Panc1 (cell line): Measurements from ENCODE around the gene SMIM22. TPM values are rescaled to one million over a fixed set of nuclear protein-coding genes. Genes with fewer than 3 reads are reported as not detected.

Experiments used
- ATAC-seq: fragments of 200-7000 bp; cut with Tn5 transposase; 2 replicates; pipeline ENCODE4 v1.9.1; 2020; ENCODE audit warnings: mild to moderate bottlenecking, moderate library complexity
- BruUV-seq: library from RNA; stranded (reverse); fragments of 400-500 nt; replicated peaks from 2 replicates; lab custom pipeline; 2021; lab: Mats Ljungman, UMichigan
- CTCF ChIA-PET: fragments of 300-600 bp; sonication (Branson Sonifier 250); formaldehyde crosslinking; loops from one replicate; lab custom pipeline; 2022; ENCODE audit warnings: antibody characterized with exemption; lab: Charles Lee
- POLR2A ChIA-PET: fragments of 300-600 bp; sonication (Branson Sonifier 250); formaldehyde crosslinking; loops from one replicate; lab custom pipeline; 2022; ENCODE audit warnings: antibody characterized with exemption; lab: Charles Lee
- DNase-seq: peaks from one replicate; pipeline ENCODE4 v3.0.0-alpha.2; 2010; ENCODE audit warnings: low read depth, low spot score
- H3K27ac ChIP-seq: 2 replicates; pipeline ENCODE4 v1.5.1; 2011; ENCODE audit warnings: mild to moderate bottlenecking, low read length, inconsistent platforms
- H3K27me3 ChIP-seq: fragments of 200-500 bp; sonication (Bioruptor generic); 2 replicates; pipeline ENCODE4 v1.6.0; 2014; ENCODE audit warnings: low read length, inconsistent platforms; ENCODE audit not compliant: control insufficient read depth, insufficient read depth
- H3K36me3 ChIP-seq: fragments of 200-500 bp; sonication (Bioruptor generic); 2 replicates; pipeline ENCODE4 v1.5.1; 2014; ENCODE audit warnings: inconsistent platforms, mild to moderate bottlenecking, low read length, moderate library complexity; ENCODE audit not compliant: control insufficient read depth, insufficient read depth
- H3K4me1 ChIP-seq: 2 replicates; pipeline ENCODE4 v1.5.1; 2011; ENCODE audit warnings: inconsistent platforms, mild to moderate bottlenecking, low read length, moderate library complexity; ENCODE audit not compliant: control insufficient read depth, insufficient read depth
- H3K4me3 ChIP-seq, 2 experiments: 2 replicates each; pipeline ENCODE4 v1.5.1; 2011 to 2012; ENCODE audit warnings: low read depth in 2 of 2, low read length in 2 of 2, mild to moderate bottlenecking in 2 of 2, inconsistent platforms in 1 of 2, moderate library complexity in 1 of 2
- H3K9me3 ChIP-seq: fragments of 200-500 bp; sonication (Bioruptor generic); 2 replicates; pipeline ENCODE4 v1.5.1; 2014; ENCODE audit warnings: low read depth, mild to moderate bottlenecking, inconsistent platforms, low read length, moderate library complexity; ENCODE audit not compliant: control insufficient read depth, insufficient read depth
- CTCF ChIP-seq: fragments of 450-650 bp; IDR thresholded peaks from 2 replicates; pipeline ENCODE4 v1.5.1; 2017; ENCODE audit warnings: mild to moderate bottlenecking
- POLR2AphosphoS5 ChIP-seq: IDR thresholded peaks from 2 replicates; pipeline ENCODE4 v1.6.1; 2012; ENCODE audit warnings: mild to moderate bottlenecking, low read depth, low read length, moderate library complexity
- REST ChIP-seq, 2 experiments: IDR thresholded peaks; 2 replicates each; pipeline ENCODE4 v1.6.1; 2011 to 2012; ENCODE audit warnings: low read depth in 2 of 2, control low read depth in 1 of 2, low read length in 1 of 2, mild to moderate bottlenecking in 1 of 2, moderate library complexity in 1 of 2; ENCODE audit not compliant: insufficient read depth in 1 of 2
- SIN3A ChIP-seq: IDR thresholded peaks from 2 replicates; pipeline ENCODE4 v1.6.1; 2012; ENCODE audit warnings: low read depth, mild to moderate bottlenecking, low read length, moderate library complexity, borderline replicate concordance; ENCODE audit not compliant: insufficient read depth
- TCF7L2 ChIP-seq: IDR thresholded peaks from 2 replicates; pipeline ENCODE4 v1.6.1; 2011; ENCODE audit warnings: mild to moderate bottlenecking, low read depth, low read length, inconsistent platforms
- in situ Hi-C: cut with HindIII; loops from 2 replicates; pipeline ENCODE4 v1.10.0; 2016; ENCODE audit warnings: low sequenced_read_pairs, low pct_unique_long_range_greater_than_20kb
- intact Hi-C: fragments of 100-400 bp; cut with micrococcal nuclease; formaldehyde crosslinking; loops from one replicate; pipeline ENCODE4 v1.10.0; 2022; ENCODE audit not compliant: unreplicated experiment
- total RNA-seq: library from RNA; stranded (reverse); gene quantifications from one replicate; pipeline ENCODE4 v1.2.1, GENCODE V29; 2021; ENCODE audit not compliant: unreplicated experiment

Gene SMIM22
- total RNA-seq, 1 experiment from 2014 or later, result not detected

GRCh38 chr16:4792951-4793513, 2.1 kb upstream of the SMIM22 start:
- no TSS peak for BruUV-seq
- no peak for DNase-seq
- H3K27me3 ChIP-seq, result no peaks in the 10 kb centered on the region
- H3K4me1 ChIP-seq, result peaks cover 7% of the 10 kb centered on the region; the same call in 1 of the 2 replicates
- H3K9me3 ChIP-seq, result no peaks in the 10 kb centered on the region
- H3K36me3 ChIP-seq, result no peaks in the 10 kb centered on the region
- CTCF ChIA-PET, result no interaction called here
- TF ChIP-seq TCF7L2 (no peak), SIN3A (no peak), REST (IDR thresholded peaks at IDR 0.05; ENCODE audit: insufficient read depth in 1 of 2, low read depth in 2 of 2, low read length in 1 of 2) (no peak), POLR2AphosphoS5 (no peak), CTCF (no peak)
- in situ Hi-C loops, result no loop called here
- H3K27ac ChIP-seq, result no peak overlapping the region
- intact Hi-C loops, result no loop called here
- no peak overlapping the region for H3K4me3 ChIP-seq
- ATAC-seq, result no peak
- POLR2A ChIA-PET, result interaction anchor here (0.7 kb wide), 1 partner anchor 65 kb away, joined by 15 read pairs; no protein-coding TSS in a partner anchor

GRCh38 chr16:4795828-4796572, 831 bp downstream of the SMIM22 start:
- BruUV-seq, result no TSS peak
- intact Hi-C loops, result no loop called here
- Histone ChIP-seq H3K9me3 (no peaks in the 10 kb centered on the region), H3K4me1 (peaks cover 6% of the 10 kb centered on the region), H3K36me3 (no peaks in the 10 kb centered on the region), H3K27me3 (no peaks in the 10 kb centered on the region), H3K27ac (no peak overlapping the region), H3K4me3 (no peak overlapping the region)
- TF ChIP-seq POLR2AphosphoS5, result no peak
- TF ChIP-seq TCF7L2, result no peak
- no peak for TF ChIP-seq REST (IDR thresholded peaks at IDR 0.05; ENCODE audit: insufficient read depth in 1 of 2, low read depth in 2 of 2, low read length in 1 of 2)
- no peak for TF ChIP-seq SIN3A
- TF ChIP-seq CTCF, result no peak
- ChIA-PET POLR2A (no interaction called here), CTCF (interaction anchor here (0.5 kb wide), 1 partner anchor 34 kb away, joined by 7 read pairs; no protein-coding TSS in a partner anchor)
- no peak for DNase-seq
- ATAC-seq, result no peak; the same call in 1 of the 2 replicates
- in situ Hi-C loops, result no loop called here
